Tibial artery (tissue), 4 donors: Measurements from ENCODE around the gene DACH1.

Source experiments
- DNase-seq, 2 donors: peaks; one replicate each; pipeline ENCODE4 v3.0.0-alpha.2; 2019
- H3K27ac ChIP-seq, 2 donors: fragments of 200-600 bp; sonication (generic) in 1 of 2; 1 replicate in 1 of 2; 2 replicates in 1 of 2; pipeline ENCODE4 v1.5.1; 2018 to 2019; ENCODE audit warnings: mild to moderate bottlenecking in 1 of 2
- H3K27me3 ChIP-seq, 2 donors: fragments of 200-600 bp; sonication (generic) in 1 of 2; one replicate each; pipeline versions ENCODE4 v1.5.1 to v1.6.0; 2016 to 2019
- H3K36me3 ChIP-seq, 3 donors: fragments of 200-600 bp; sonication (generic) in 2 of 3; one replicate each; pipeline ENCODE4 v1.5.1; 2016 to 2019; ENCODE audit warnings: mild to moderate bottlenecking in 2 of 3
- H3K4me1 ChIP-seq, 4 donors: fragments of 200-600 bp; sonication (generic) in 2 of 4; 1 replicate in 3 of 4; 2 replicates in 1 of 4; pipeline ENCODE4 v1.5.1; 2016 to 2019
- H3K4me3 ChIP-seq, 2 donors: fragments of 200-600 bp; sonication (generic) in 1 of 2; 1 replicate in 1 of 2; 2 replicates in 1 of 2; pipeline ENCODE4 v1.5.1; 2018 to 2019; ENCODE audit warnings: mild to moderate bottlenecking in 2 of 2
- H3K9me3 ChIP-seq, 3 donors: fragments of 200-600 bp; sonication (generic) in 1 of 3; one replicate each; pipeline ENCODE4 v1.5.1; 2016 to 2019
- CTCF ChIP-seq, 2 experiments: fragments of 200-600 bp in 1 of 2; fragments of 450-650 bp in 1 of 2; IDR thresholded peaks; one replicate each; pipeline ENCODE4 v1.5.1; 2017 to 2019; ENCODE audit warnings: antibody characterized with exemption in 2 of 2, mild to moderate bottlenecking in 1 of 2, moderate library complexity in 1 of 2
- intact Hi-C: fragments of 100-400 bp; cut with DNase I; formaldehyde crosslinking; loops from one replicate; pipeline ENCODE4 v1.15.0; 2023; ENCODE audit warnings: low total_unique reads

Gene DACH1

GRCh38 chr13:71827241-71827640 is 39.8 kb downstream of the DACH1 start:
- DNase-seq: no peak
- TF ChIP-seq CTCF (IDR thresholded peaks at IDR 0.05): no peak
- H3K4me3 ChIP-seq: no peak overlapping the region
- H3K27ac ChIP-seq: no peak overlapping the region
- H3K36me3 ChIP-seq: no peaks in the 10 kb centered on the region
- H3K4me1 ChIP-seq: no peaks in the 10 kb centered on the region
- intact Hi-C loops: no loop called here
- H3K27me3 ChIP-seq: no peaks in the 10 kb centered on the region
- H3K9me3 ChIP-seq: no peaks in the 10 kb centered on the region

- no peak for DNase-seq
- intact Hi-C loops: no loop called here
These were observed 46.3 kb downstream of the DACH1 start for GRCh38 chr13:71820699-71821098.

GRCh38 chr13:71817335-71817734 is 49.7 kb downstream of the DACH1 start:
- no peaks in the 10 kb centered on the region for H3K9me3 ChIP-seq
- DNase-seq: no peak
- H3K4me1 ChIP-seq: no peaks in the 10 kb centered on the region
- intact Hi-C loops: no loop called here
- no peak for TF ChIP-seq CTCF (IDR thresholded peaks at IDR 0.05)
- H3K27ac ChIP-seq: no peak overlapping the region
- H3K36me3 ChIP-seq: no peaks in the 10 kb centered on the region
- H3K27me3 ChIP-seq: no peaks in the 10 kb centered on the region
- no peak overlapping the region for H3K4me3 ChIP-seq

More at GRCh38 chr13:71820699-71821098, 46.3 kb downstream of the DACH1 start:
- no peaks in the 10 kb centered on the region for H3K36me3 ChIP-seq
- H3K27ac ChIP-seq: no peak overlapping the region
- no peaks in the 10 kb centered on the region for H3K27me3 ChIP-seq
- H3K4me3 ChIP-seq: no peak overlapping the region
- no peak for TF ChIP-seq CTCF (IDR thresholded peaks at IDR 0.05)
- H3K9me3 ChIP-seq: no peaks in the 10 kb centered on the region
- no peaks in the 10 kb centered on the region for H3K4me1 ChIP-seq

- H3K27me3 ChIP-seq: no peaks in the 10 kb centered on the region
- no peaks in the 10 kb centered on the region for H3K4me1 ChIP-seq
- no peak for TF ChIP-seq CTCF (IDR thresholded peaks at IDR 0.05)
- H3K27ac ChIP-seq: no peak overlapping the region
- DNase-seq: no peak
- H3K4me3 ChIP-seq: no peak overlapping the region
- intact Hi-C loops: no loop called here
- H3K36me3 ChIP-seq: no peaks in the 10 kb centered on the region
- H3K9me3 ChIP-seq: no peaks in the 10 kb centered on the region
These were observed 52.1 kb downstream of the DACH1 start for GRCh38 chr13:71814806-71815360.

- DNase-seq: no peak
- no peak overlapping the region for H3K4me3 ChIP-seq
- no peaks in the 10 kb centered on the region for H3K36me3 ChIP-seq
- H3K4me1 ChIP-seq: no peaks in the 10 kb centered on the region
- no peak for TF ChIP-seq CTCF (IDR thresholded peaks at IDR 0.05)
- intact Hi-C loops: no loop called here
- H3K9me3 ChIP-seq: no peaks in the 10 kb centered on the region
- no peak overlapping the region for H3K27ac ChIP-seq
- no peaks in the 10 kb centered on the region for H3K27me3 ChIP-seq
These were observed 53.8 kb downstream of the DACH1 start for GRCh38 chr13:71813187-71813586.

GRCh38 chr13:71811344-71811743 is 55.7 kb downstream of the DACH1 start:
- no peak for TF ChIP-seq CTCF (IDR thresholded peaks at IDR 0.05)
- Histone ChIP-seq H3K4me3 (no peak overlapping the region), H3K27ac (no peak overlapping the region), H3K9me3 (no peaks in the 10 kb centered on the region), H3K4me1 (no peaks in the 10 kb centered on the region), H3K27me3 (no peaks in the 10 kb centered on the region), H3K36me3 (no peaks in the 10 kb centered on the region)
- intact Hi-C loops: no loop called here
- no peak for DNase-seq
